Stomach (tissue), 9 donors: Measurements from ENCODE around the gene TLR5. TPM values are rescaled to one million over a fixed set of nuclear protein-coding genes. Genes with fewer than 3 reads are reported as not detected.

Experiments
- DNase-seq, 2 donors: peaks; one replicate each; pipeline versions ENCODE4 v3.0.0 to v3.0.0-alpha.2; 2013 to 2019
- H3K27ac ChIP-seq, 5 donors: fragments of 200-600 bp in 4 of 5; sonication (generic) in 4 of 5; one replicate each; pipeline ENCODE4 v1.5.1; 2013 to 2019; ENCODE audit warnings: mild to moderate bottlenecking in 1 of 5, moderate library complexity in 1 of 5
- H3K27me3 ChIP-seq, 3 donors: fragments of 200-600 bp; sonication (generic); one replicate each; pipeline ENCODE4 v1.5.1; 2017 to 2019; ENCODE audit warnings: mixed run types in 1 of 3
- H3K36me3 ChIP-seq, 4 donors: fragments of 200-600 bp; sonication (generic); 1 replicate in 3 of 4; 2 replicates in 1 of 4; pipeline ENCODE4 v1.5.1; 2016 to 2019
- H3K4me1 ChIP-seq, 4 donors: fragments of 200-600 bp; sonication (generic); one replicate each; pipeline ENCODE4 v1.5.1; 2016 to 2019
- H3K4me3 ChIP-seq, 4 donors: fragments of 200-600 bp; sonication (generic) in 3 of 4; one replicate each; pipeline ENCODE4 v1.5.1; 2016 to 2019; ENCODE audit warnings: mild to moderate bottlenecking in 1 of 4
- H3K9me3 ChIP-seq, 4 donors: fragments of 200-600 bp; sonication (generic); one replicate each; pipeline ENCODE4 v1.5.1; 2016 to 2019
- CTCF ChIP-seq, 7 experiments: fragments of 450-650 bp in 4 of 7; fragments of 200-600 bp in 3 of 7; sonication (generic) in 3 of 7; IDR thresholded peaks; one replicate each; pipeline ENCODE4 v1.5.1; 2016 to 2019; ENCODE audit warnings: antibody characterized with exemption in 7 of 7, control low read depth in 2 of 7, mild to moderate bottlenecking in 1 of 7
- EP300 ChIP-seq: sonication (generic); formaldehyde crosslinking; IDR thresholded peaks from one replicate; pipeline ENCODE4 v1.6.1; 2017; ENCODE audit warnings: antibody characterized with exemption
- POLR2A ChIP-seq, 4 donors: fragments of 450-650 bp; IDR thresholded peaks; one replicate each; pipeline ENCODE4 v1.6.1; 2016; ENCODE audit warnings: antibody characterized with exemption in 4 of 4, control low read depth in 2 of 4, mild to moderate bottlenecking in 1 of 4, moderate library complexity in 1 of 4
- POLR2AphosphoS5 ChIP-seq, 3 donors: sonication (generic); formaldehyde crosslinking; IDR thresholded peaks; one replicate each; pipeline ENCODE4 v1.6.1; 2016; ENCODE audit warnings: antibody characterized with exemption in 3 of 3
- WGBS, 5 donors: extraction: QIAGEN DNeasy Blood & Tissue Kit in 3 of 5; methylation state at CpG; one replicate each; pipeline versions ENCODE4 v1.1.5 to v1.1.7; 2013 to 2018; 5-methylcytosine and 5-hydroxymethylcytosine counted together
- intact Hi-C: fragments of 100-400 bp; cut with DNase I; formaldehyde crosslinking; loops from one replicate; pipeline ENCODE4 v1.15.1; 2023; ENCODE audit warnings: low total_unique reads
- polyA plus RNA-seq, 3 donors: library from polyadenylated mRNA; stranded (reverse); fragments of 200-250 nt; gene quantifications; one replicate each; pipeline ENCODE4 v1.2.3, GENCODE V29; 2013
- total RNA-seq, 5 donors: library from RNA; depleted of rRNA; stranded (reverse); fragments of >200 nt; gene quantifications; one replicate each; pipeline versions ENCODE4 v1.1.0 to v1.2.3, GENCODE V29; 2014 to 2016
- donor health status: healthy with polysubstance abuse.
- donor health status: Bipolar disorder and iron deficiency.
- donor health status: healthy.

Gene TLR5
- total and polyA plus RNA-seq, 8 donors = 0.46 to 25.9 (median 4.0) TPM; not detected in 1

GRCh38 chr1:223076362-223076761, 66.7 kb downstream of the TLR5 start:
- H3K27ac ChIP-seq = no peak overlapping the region
- H3K27me3 ChIP-seq = no peaks in the 10 kb centered on the region
- intact Hi-C loops = no loop called here
- no peaks in the 10 kb centered on the region for H3K9me3 ChIP-seq
- 56 to 72% (median 68%) methylated on average over 6 of the region's 6 CpGs for WGBS, 5 donors
- no peaks in the 10 kb centered on the region for H3K36me3 ChIP-seq
- no peak for DNase-seq
- TF ChIP-seq EP300 (no peak), POLR2AphosphoS5 (IDR thresholded peaks at IDR 0.05) (no peak), CTCF (IDR thresholded peaks at IDR 0.05) (no peak)
- no peak overlapping the region for H3K4me3 ChIP-seq
- peaks cover 3 to 26% (median 14%) of the 10 kb centered on the region in 4 donors for H3K4me1 ChIP-seq

- Histone ChIP-seq H3K36me3 (no peaks in the 10 kb centered on the region), H3K4me3 (no peak overlapping the region), H3K9me3 (no peaks in the 10 kb centered on the region), H3K27me3 (no peaks in the 10 kb centered on the region), H3K4me1 (peaks cover 3 to 22% (median 13%) of the 10 kb centered on the region in 4 donors), H3K27ac (no peak overlapping the region)
- no peak for DNase-seq
- TF ChIP-seq EP300 = no peak
- TF ChIP-seq POLR2AphosphoS5 (IDR thresholded peaks at IDR 0.05) = no peak
- no peak for TF ChIP-seq CTCF (IDR thresholded peaks at IDR 0.05)
- TF ChIP-seq POLR2A (IDR thresholded peaks at IDR 0.05) = no peak
- intact Hi-C loops = no loop called here
- WGBS, 5 donors = 73 to 84% (median 81%) methylated on average over 3 of the region's 3 CpGs
Measured at GRCh38 chr1:223075834-223076233, 67.2 kb downstream of the TLR5 start.

- Histone ChIP-seq H3K27me3 (no peaks in the 10 kb centered on the region), H3K27ac (peak overlapping the region in 1 of 5 donors; percentile 18), H3K4me3 (no peak overlapping the region), H3K36me3 (no peaks in the 10 kb centered on the region), H3K9me3 (no peaks in the 10 kb centered on the region), H3K4me1 (peaks cover 3 to 22% (median 13%) of the 10 kb centered on the region in 4 donors)
- TF ChIP-seq POLR2AphosphoS5 (IDR thresholded peaks at IDR 0.05) = no peak
- TF ChIP-seq EP300 = no peak
- no peak for TF ChIP-seq CTCF (IDR thresholded peaks at IDR 0.05)
- no peak for TF ChIP-seq POLR2A (IDR thresholded peaks at IDR 0.05)
- peak in 1 of 2 donors; percentile 71 for DNase-seq
- 31 to 51% (median 37%) methylated on average over 10 of the region's 10 CpGs for WGBS, 5 donors
- intact Hi-C loops = no loop called here
Measured at GRCh38 chr1:223074445-223075300, 68.4 kb downstream of the TLR5 start.

GRCh38 chr1:223068900-223069665, 74.0 kb downstream of the TLR5 start:
- DNase-seq = no peak
- Histone ChIP-seq H3K4me1 (no peaks in the 10 kb centered on the region), H3K27me3 (no peaks in the 10 kb centered on the region), H3K9me3 (no peaks in the 10 kb centered on the region), H3K27ac (no peak overlapping the region), H3K36me3 (no peaks in the 10 kb centered on the region), H3K4me3 (no peak overlapping the region)
- TF ChIP-seq POLR2AphosphoS5 (IDR thresholded peaks at IDR 0.05) = no peak
- no peak for TF ChIP-seq EP300
- TF ChIP-seq POLR2A (IDR thresholded peaks at IDR 0.05) = no peak
- TF ChIP-seq CTCF (IDR thresholded peaks at IDR 0.05) = no peak
- intact Hi-C loops = no loop called here
- WGBS, 5 donors = 83 to 92% (median 88%) methylated on average over 4 of the region's 4 CpGs
